T-helper 22 cell (primary cell): ENCODE measurements around the gene HS3ST5.
"Not testable (repeated sequence)": the region's sequence is repeated elsewhere in the genome, so short reads cannot be mapped to it uniquely, and the experiment has no call there.

Source experiments
- DNase-seq: peaks from one replicate; pipeline ENCODE4 v3.0.0-alpha.2; 2020; ENCODE audit warnings: low read depth

Gene HS3ST5

DNA sequence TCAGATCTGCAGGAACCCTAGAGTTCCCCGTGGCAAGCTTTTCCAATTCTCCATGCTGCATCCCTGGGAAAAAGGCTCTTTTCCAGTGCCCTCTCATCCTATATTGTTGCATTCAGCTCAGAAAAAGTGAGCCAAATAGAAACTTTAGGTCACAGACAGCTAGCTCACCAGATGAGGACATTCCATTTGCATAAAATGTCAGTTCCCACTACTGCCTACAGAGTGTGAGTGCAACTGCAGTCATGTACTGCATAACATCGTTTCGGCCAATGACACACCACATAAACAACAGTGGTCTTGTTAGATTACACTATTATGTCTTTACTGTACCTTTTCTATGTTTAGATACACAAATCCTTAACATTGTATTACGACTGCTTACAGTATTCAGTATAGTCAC is 8.6 kb downstream of the HS3ST5 start:
- DNase-seq, result no peak

DNA sequence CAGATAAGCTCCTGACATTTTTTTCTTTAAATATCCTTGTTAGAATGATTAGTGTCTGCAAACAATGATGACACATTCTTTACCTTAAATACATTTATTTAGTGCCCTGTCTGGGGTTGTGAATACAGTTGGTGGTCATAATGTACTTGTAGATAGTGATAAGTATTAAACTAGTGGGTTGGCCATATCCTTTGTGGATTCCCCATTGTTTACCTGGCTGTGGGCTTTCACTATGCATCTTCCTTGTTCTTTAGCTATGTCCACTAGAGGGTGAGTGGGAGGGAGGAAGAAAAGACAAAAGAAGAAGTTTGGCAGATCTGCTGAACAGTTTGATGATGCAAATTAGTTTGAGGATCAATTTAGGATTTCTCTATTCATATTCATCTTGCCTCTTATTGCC is 15.7 kb downstream of the HS3ST5 start:
- DNase-seq, result no peak

DNA sequence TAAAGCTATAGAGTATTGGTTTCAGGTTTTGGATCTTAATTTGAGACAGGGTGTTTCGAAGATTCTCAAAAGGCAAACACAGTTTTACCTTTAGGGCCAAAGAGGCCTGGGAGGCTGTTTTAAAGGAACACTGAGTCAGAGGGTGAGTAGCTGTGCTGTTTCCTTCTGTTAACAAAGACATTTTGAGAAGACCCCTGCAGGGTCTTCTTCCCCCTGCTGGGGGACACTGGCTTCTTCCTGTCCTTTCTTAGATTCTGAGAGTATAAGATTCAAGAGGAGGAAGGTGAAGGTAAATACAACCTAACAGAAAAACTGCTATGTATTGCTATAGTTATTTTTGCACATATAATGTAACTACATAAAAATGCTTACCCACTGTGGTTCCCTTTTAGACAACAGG is 19.0 kb downstream of the HS3ST5 start:
- no peak for DNase-seq

DNA sequence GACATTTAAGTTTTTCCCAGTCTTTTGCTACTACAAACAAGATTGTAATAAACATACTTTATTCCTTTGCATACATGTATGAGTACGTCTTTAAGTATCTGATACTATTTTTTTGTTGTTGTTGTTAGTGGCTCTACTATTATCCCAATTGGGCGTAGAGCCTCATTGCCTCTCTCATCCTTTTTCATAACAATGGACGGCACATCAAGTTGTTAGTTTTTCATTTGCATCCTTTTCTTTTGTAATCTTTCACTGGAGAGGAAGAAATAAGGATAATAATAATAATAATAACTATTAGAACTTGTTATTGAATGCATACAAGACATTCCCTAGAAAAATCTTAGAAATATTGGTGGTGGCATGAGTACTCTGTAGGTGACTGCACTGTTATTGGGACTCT is 23.1 kb downstream of the HS3ST5 start:
- no peak for DNase-seq

GRCh38 chr6:114315831-114316595 is 26.8 kb downstream of the HS3ST5 start:
- DNase-seq, result no peak

- not testable (repeated sequence) for DNase-seq
These were observed 29.0 kb downstream of the HS3ST5 start for GRCh38 chr6:114313816-114314215.

- no peak for DNase-seq
These were observed 29.9 kb downstream of the HS3ST5 start for GRCh38 chr6:114312931-114313330.

DNA sequence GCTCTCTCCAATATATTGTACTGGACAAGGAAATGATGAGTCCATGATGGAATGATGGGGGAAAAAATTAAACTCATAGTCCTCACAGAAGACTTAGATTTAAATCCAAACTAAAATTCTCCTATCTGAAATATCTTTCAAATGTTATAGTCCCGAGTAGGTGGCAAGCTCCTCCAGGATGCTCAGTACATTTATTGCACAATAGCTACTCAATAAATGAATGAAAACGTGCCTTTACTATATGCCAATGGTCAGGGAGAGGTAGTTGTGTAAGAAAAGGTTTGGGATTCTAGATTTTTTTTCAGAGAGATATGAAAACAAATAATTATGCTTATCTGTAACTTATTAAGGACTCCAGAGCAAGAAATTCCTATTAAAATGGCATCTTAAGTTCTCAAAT is 32.8 kb downstream of the HS3ST5 start:
- no peak for DNase-seq

- no peak for DNase-seq
These were observed 38.4 kb downstream of the HS3ST5 start for GRCh38 chr6:114304304-114304887.

- DNase-seq, result no peak
These were observed 41.1 kb downstream of the HS3ST5 start for GRCh38 chr6:114301596-114302219.

DNA sequence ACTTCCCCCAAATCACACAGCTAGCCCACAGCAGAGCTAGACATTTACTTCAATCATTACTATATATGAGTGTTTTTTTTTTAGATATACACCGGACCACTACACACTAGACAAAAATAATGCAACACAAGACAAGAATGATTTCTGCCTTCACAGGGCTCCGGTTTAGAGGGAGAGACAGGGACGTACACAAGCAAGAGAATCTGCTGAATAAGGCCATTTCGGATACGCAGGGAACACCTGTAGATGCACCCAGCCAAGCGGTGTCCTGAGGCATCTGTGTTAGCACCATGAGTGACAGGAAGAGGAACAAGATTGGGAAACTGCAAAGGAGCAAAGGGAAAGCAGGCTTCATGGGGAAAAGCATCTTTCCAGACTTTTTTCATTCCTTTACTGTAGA is 45.7 kb downstream of the HS3ST5 start:
- DNase-seq, result no peak

DNA sequence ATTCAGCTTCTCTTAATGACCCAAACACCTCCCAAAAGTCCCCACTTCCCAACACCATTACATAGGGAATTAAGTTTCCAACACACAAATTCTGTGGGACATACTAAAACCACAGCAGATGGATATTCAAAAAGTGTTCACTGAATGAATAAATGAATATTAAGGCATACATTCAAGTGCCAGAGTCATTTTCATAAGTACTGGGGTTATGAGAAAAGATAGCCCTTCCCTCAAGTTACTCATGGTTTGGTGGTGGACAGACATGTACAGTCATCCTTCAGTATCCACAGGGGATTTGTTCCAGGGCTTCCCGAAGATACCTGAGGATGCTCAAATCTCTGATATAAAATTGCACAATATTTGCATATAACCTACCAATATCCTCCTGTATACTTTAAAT is 50.4 kb downstream of the HS3ST5 start:
- no peak for DNase-seq

DNA sequence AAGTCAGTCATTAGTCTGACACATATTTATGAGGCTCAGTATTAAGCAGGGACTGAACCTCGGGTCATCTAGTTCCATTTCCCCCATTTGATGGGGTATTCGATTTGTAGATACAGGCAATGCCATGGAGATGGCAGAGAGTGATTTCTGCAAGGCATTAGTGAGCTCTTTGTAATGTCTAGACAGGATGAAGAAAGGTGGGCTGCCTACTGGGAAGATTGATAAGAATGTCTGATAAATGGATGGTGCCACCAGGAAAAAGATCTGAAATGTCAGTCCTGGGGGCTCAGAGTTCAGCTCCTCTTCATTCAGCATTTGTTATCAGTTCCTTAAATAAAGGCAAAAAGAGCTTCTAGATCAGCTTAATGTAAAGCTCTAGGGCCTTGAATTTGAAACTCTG is 51.4 kb downstream of the HS3ST5 start:
- no peak for DNase-seq

- no peak for DNase-seq
These were observed 52.0 kb downstream of the HS3ST5 start for GRCh38 chr6:114290864-114291263.

DNA sequence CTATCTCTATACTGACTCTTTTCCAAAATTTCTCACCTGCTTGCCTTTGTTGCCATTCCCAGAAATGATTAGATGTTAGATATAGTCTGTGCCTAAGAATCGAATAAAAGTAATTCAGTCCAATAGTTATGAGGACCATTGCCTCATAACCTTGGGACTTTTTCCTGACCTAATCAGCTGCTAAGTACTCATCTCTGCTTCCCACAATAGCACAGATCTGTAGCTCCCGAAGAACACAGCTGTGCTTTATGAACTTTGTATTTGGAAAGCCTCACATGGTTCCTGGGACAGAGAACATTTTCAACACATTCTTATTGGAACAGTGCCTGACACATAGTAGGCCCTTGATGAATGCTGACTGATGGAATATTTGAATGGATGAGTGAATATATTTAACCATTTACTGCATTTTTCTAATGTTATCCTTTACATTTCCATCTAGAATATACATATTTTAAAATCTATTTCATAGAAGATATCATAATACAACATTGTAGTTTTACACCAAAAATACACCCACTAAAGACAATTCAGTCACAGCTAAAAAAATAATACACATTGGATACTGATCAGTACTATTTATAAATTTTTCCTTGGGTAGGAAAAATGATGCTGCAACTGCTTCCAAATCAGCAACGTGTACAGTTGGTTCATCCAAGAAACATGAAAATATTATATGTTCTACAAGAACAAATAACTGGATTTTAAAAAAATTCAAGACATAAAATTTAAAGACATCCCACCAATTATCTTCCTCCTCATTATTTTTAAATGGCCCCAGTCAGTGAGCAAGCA is 53.9 kb downstream of the HS3ST5 start:
- no peak for DNase-seq

- DNase-seq, result no peak
These were observed 55.4 kb downstream of the HS3ST5 start for GRCh38 chr6:114287461-114287860.

DNA sequence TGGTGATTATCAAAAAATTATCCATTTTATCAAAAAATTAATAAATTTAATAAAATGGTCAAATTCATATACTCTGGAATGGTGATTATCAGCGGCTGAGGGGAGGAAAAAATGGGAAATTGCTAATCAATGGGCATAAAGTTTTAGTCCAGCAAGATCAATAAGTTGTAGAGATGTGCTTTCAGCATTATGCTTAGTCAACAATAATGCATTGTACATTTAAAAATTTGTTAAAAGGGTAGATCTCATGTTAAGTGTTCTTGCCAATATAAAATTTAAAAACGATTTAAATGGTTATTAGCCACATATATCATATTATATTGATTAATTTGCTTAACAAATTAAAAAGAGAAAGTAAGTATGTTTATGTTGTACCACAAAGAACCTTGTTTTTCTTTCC is 56.6 kb downstream of the HS3ST5 start:
- DNase-seq, result no peak

DNA sequence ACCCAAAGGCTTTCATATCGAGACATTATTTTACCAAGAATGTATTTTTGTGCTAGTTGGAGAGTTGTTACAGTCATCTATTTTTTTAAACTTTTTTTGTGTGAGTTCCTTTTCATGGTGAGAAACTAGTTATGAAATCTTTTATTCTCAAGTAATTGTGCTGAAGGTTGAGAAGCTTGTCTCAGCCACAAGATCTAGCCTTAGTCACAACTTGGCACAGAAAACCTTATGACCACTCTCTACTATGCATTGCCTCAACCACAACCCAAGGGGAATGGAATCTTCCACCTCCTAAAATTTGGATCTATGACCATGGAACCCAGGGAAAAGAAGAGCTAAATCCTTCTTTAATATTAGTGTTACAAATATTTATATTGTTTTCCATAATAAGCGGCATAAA is 58.5 kb downstream of the HS3ST5 start:
- no peak for DNase-seq

DNA sequence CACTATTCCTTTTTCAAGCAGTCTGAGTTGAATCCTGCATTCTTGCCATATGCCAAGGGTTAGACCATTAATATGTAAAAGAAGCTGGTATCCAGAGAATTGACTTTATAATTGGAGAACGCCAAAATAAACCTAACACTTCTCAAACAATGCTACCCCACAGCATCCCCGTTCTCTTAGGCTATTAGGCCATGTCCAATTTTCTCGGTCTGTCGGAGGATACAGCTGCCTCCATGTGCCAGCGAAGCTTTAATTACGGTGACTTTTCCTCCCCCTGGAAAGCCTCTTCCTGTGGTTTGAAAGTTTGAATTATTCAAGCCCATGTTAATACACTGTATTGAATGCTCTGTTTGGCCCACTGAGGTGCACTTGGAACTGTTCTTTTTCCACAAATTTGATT is 60.5 kb downstream of the HS3ST5 start:
- no peak for DNase-seq

- no peak for DNase-seq
These were observed 61.3 kb downstream of the HS3ST5 start for GRCh38 chr6:114281496-114281895.

- DNase-seq, result no peak
These were observed 62.4 kb downstream of the HS3ST5 start for GRCh38 chr6:114280239-114280982.

DNA sequence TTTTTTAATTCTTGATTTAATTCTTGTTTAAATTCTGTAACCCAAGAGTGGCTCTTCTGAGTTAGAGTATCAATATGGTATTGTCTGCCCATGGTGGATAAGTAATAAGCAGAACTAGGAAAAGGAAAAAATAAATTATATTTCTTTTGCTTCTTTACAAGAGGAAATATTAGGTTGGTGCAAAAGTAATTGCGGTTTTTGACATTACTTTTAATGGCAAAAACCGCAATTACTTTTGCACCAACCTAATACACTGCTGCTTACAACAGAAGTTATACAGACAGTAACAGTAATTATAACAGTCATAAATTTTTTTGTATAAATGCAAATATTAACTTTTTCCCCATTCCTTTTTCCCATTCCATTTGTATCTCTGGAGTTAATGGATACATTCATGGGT is 65.6 kb downstream of the HS3ST5 start:
- no peak for DNase-seq
